Fibroblast of lung (primary cell): ENCODE data around the gene MYH15. TPM values are rescaled to one million over a fixed set of nuclear protein-coding genes. Genes with fewer than 3 reads are reported as not detected.

ENCODE experiments used
- DNase-seq, 2 donors: peaks; one replicate each; pipeline versions ENCODE4 v3.0.0 to v3.0.0-alpha.2; 2010; ENCODE audit warnings: low read depth in 2 of 2
- H2AFZ ChIP-seq: 2 replicates; pipeline ENCODE4 v1.5.1; 2012; ENCODE audit warnings: low read length, control low read depth, inconsistent platforms
- H3K27ac ChIP-seq: 2 replicates; pipeline ENCODE4 v1.5.1; 2011; ENCODE audit warnings: low read length, control low read depth; ENCODE audit not compliant: insufficient read depth
- H3K27me3 ChIP-seq: 2 replicates; pipeline ENCODE4 v1.5.1; 2011; ENCODE audit warnings: mild to moderate bottlenecking, low read length; ENCODE audit not compliant: control insufficient read depth, insufficient read depth
- H3K36me3 ChIP-seq: 2 replicates; pipeline ENCODE4 v1.5.1; 2011; ENCODE audit warnings: low read length; ENCODE audit not compliant: control insufficient read depth, insufficient read depth
- H3K4me1 ChIP-seq: 2 replicates; pipeline ENCODE4 v1.5.1; 2011; ENCODE audit warnings: low read length; ENCODE audit not compliant: control insufficient read depth, insufficient read depth; ENCODE audit errors: extremely low read depth
- H3K4me2 ChIP-seq: 2 replicates; pipeline ENCODE4 v1.5.1; 2011; ENCODE audit warnings: low read length, control low read depth; ENCODE audit not compliant: insufficient read depth; ENCODE audit errors: extremely low read depth
- H3K4me3 ChIP-seq, 4 experiments: fragments of 200-600 bp in 1 of 4; sonication (generic) in 1 of 4; replicated peaks in 1 of 4; 2 replicates each; pipeline ENCODE4 v1.5.1; 2011 to 2016; ENCODE audit warnings: low read length in 4 of 4, low read depth in 3 of 4, mild to moderate bottlenecking in 3 of 4, control low read depth in 2 of 4, inconsistent platforms in 1 of 4, mixed read lengths in 1 of 4; ENCODE audit not compliant: insufficient read depth in 1 of 4; ENCODE audit errors: control extremely low read depth in 1 of 4
- H3K79me2 ChIP-seq: 2 replicates; pipeline ENCODE4 v1.5.1; 2012; ENCODE audit warnings: mild to moderate bottlenecking, low read length, inconsistent platforms; ENCODE audit not compliant: control insufficient read depth, insufficient read depth
- H3K9ac ChIP-seq: 2 replicates; pipeline ENCODE4 v1.5.1; 2011; ENCODE audit warnings: mild to moderate bottlenecking, low read length, control low read depth; ENCODE audit not compliant: insufficient read depth
- H3K9me3 ChIP-seq: 2 replicates; pipeline ENCODE4 v1.5.1; 2012; ENCODE audit warnings: low read depth, low read length; ENCODE audit not compliant: control insufficient read depth, insufficient read depth
- H4K20me1 ChIP-seq: 2 replicates; pipeline ENCODE4 v1.5.1; 2011; ENCODE audit warnings: low read length; ENCODE audit not compliant: control insufficient read depth, insufficient read depth; ENCODE audit errors: extremely low read depth
- EZH2 ChIP-seq: IDR thresholded peaks from 2 replicates; pipeline ENCODE4 v1.5.1; 2012; ENCODE audit warnings: low read length, control low read depth, mild to moderate bottlenecking; ENCODE audit errors: missing control alignments
- polyA plus RNA-seq, 2 donors: library from polyadenylated mRNA; depleted of rRNA in 1 of 2; stranded (reverse) in 1 of 2; unstranded in 1 of 2; fragments of >200 nt; gene quantifications; 2 replicates each; pipeline ENCODE4 v1.2.1, GENCODE V29; 2011 to 2012; ENCODE audit warnings: missing spikeins in 1 of 2
- total RNA-seq: library from RNA; depleted of rRNA; stranded (reverse); fragments of >200 nt; gene quantifications from 2 replicates; pipeline ENCODE4 v1.2.1, GENCODE V29; 2014
- TF ChIP-seq, protein P1 (sequence below), 2 donors: IDR thresholded peaks in 1 of 2; conservative IDR thresholded peaks in 1 of 2; 1 replicate in 1 of 2; 2 replicates in 1 of 2; pipeline ENCODE4 v1.5.1; 2011 to 2012; ENCODE audit warnings: low read length in 2 of 2, control low read depth in 1 of 2, inconsistent platforms in 1 of 2, low read depth in 1 of 2, mild to moderate bottlenecking in 1 of 2

MYH15 gene
- total and polyA plus RNA-seq, 2 donors (not counting 1 experiment from before 2014, with no cell fraction given), result 0.05 to 0.17 TPM

DNA sequence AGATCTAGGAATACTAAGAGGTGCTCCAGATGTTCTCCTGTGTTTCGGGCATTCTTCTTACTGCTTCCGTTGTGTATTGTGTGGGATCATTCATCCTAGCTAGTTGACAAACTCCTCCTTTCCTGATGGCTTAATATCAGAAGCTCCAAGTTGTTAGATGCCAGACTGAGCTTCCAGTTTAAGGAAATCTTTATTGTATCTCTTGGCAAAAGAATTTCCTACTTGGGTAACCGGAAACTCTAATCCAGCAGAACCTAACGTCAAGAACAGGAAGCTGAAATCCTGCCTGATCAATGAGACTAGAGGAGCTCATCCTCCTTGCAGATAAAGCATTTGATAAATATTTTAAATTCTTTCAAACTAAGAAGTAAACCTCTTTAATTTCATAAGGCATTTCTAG is 27.7 kb upstream of the MYH15 start:
- H3K4me2 ChIP-seq, result no peak overlapping the region
- H3K36me3 ChIP-seq, result no peaks in the 10 kb centered on the region
- no peak overlapping the region for H2AFZ ChIP-seq
- no peak overlapping the region for H3K27ac ChIP-seq
- no peaks in the 10 kb centered on the region for H3K4me1 ChIP-seq
- no peaks in the 10 kb centered on the region for H3K79me2 ChIP-seq
- no peak overlapping the region for H3K9ac ChIP-seq
- H3K9me3 ChIP-seq, result no peaks in the 10 kb centered on the region
- TF ChIP-seq, protein P1, sequence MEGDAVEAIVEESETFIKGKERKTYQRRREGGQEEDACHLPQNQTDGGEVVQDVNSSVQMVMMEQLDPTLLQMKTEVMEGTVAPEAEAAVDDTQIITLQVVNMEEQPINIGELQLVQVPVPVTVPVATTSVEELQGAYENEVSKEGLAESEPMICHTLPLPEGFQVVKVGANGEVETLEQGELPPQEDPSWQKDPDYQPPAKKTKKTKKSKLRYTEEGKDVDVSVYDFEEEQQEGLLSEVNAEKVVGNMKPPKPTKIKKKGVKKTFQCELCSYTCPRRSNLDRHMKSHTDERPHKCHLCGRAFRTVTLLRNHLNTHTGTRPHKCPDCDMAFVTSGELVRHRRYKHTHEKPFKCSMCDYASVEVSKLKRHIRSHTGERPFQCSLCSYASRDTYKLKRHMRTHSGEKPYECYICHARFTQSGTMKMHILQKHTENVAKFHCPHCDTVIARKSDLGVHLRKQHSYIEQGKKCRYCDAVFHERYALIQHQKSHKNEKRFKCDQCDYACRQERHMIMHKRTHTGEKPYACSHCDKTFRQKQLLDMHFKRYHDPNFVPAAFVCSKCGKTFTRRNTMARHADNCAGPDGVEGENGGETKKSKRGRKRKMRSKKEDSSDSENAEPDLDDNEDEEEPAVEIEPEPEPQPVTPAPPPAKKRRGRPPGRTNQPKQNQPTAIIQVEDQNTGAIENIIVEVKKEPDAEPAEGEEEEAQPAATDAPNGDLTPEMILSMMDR (conservative IDR thresholded peaks at IDR 0.05 in 1 of 2, IDR thresholded peaks at IDR 0.05 in 1 of 2; ENCODE audit: low read depth in 1 of 2, low read length in 2 of 2), result no peak
- no peak for TF ChIP-seq EZH2
- H3K27me3 ChIP-seq, result no peaks in the 10 kb centered on the region
- H4K20me1 ChIP-seq, result no peaks in the 10 kb centered on the region
- DNase-seq, result no peak
- no peak overlapping the region for H3K4me3 ChIP-seq

DNA sequence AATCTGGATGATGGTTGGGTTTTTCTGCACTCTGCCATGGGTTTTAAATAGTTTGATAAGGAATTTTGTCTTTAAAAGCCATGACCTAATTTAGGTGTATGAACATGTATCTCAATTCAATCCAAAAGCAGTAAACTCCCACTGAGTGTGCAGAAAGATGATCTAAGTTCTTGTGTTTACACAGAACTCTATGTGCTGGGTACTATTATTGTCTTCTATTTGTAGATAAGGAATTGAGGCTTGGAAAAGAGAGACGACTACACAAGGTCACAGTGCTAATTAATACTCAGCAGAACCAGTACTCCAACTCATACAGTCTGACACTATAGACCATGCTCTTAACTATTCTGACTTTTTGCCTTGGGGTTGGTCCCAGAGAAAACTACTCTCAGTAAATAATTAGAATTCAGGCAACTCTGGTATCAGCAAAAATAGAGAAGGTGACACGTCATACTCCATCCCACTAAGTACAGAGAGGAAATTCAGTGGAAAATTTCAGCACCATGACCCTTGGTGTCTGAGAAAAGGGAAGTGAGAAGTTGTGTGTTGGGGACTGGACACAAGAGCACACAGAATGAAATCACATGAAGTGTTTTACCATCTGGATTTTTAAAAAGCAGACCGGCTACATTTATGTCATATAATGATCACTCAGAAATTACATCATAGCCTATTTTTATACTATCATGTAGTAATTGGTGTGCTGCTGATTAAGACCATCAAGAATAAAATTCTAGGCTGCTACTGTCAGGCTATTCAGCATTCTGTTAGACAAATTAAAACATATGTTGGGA is 18.3 kb upstream of the MYH15 start:
- Histone ChIP-seq H3K27ac (no peak overlapping the region), H3K4me2 (no peak overlapping the region), H3K4me1 (no peaks in the 10 kb centered on the region), H3K27me3 (no peaks in the 10 kb centered on the region), H3K4me3 (no peak overlapping the region), H4K20me1 (no peaks in the 10 kb centered on the region), H3K9me3 (no peaks in the 10 kb centered on the region), H2AFZ (no peak overlapping the region), H3K9ac (no peak overlapping the region), H3K36me3 (no peaks in the 10 kb centered on the region), H3K79me2 (no peaks in the 10 kb centered on the region)
- TF ChIP-seq, protein P1 (conservative IDR thresholded peaks at IDR 0.05 in 1 of 2, IDR thresholded peaks at IDR 0.05 in 1 of 2; ENCODE audit: low read depth in 1 of 2, low read length in 2 of 2), result no peak
- TF ChIP-seq EZH2, result no peak
- no peak for DNase-seq

DNA sequence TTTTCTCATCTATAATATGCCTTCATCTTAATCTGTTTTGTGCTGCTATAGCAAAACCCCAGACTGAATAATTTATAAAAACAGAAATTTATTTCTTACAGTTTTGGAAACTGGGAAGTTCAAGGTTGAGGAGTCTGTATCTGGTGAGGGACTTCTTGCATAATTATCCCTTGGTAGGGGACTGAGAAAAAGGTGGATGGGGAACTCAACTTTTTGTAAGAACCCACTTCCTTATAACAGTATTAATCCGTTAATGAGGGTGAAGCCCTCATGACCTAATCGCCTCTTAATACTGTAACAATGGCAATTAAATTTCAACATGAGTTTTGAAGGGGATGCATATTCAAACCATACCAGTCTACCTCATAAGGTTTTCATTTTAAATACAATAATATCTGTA is 17.4 kb upstream of the MYH15 start:
- DNase-seq, result no peak
- no peaks in the 10 kb centered on the region for H3K4me1 ChIP-seq
- H3K9ac ChIP-seq, result no peak overlapping the region
- no peaks in the 10 kb centered on the region for H4K20me1 ChIP-seq
- TF ChIP-seq EZH2, result no peak
- TF ChIP-seq, protein P1 (conservative IDR thresholded peaks at IDR 0.05 in 1 of 2, IDR thresholded peaks at IDR 0.05 in 1 of 2; ENCODE audit: low read depth in 1 of 2, low read length in 2 of 2), result no peak
- H3K36me3 ChIP-seq, result no peaks in the 10 kb centered on the region
- no peak overlapping the region for H3K4me2 ChIP-seq
- no peak overlapping the region for H2AFZ ChIP-seq
- no peaks in the 10 kb centered on the region for H3K79me2 ChIP-seq
- no peak overlapping the region for H3K4me3 ChIP-seq
- no peaks in the 10 kb centered on the region for H3K27me3 ChIP-seq
- no peaks in the 10 kb centered on the region for H3K9me3 ChIP-seq
- H3K27ac ChIP-seq, result no peak overlapping the region
